K562 (cell line): ENCODE data around the gene USP13. TPM values are rescaled to one million over a fixed set of nuclear protein-coding genes. Genes with fewer than 3 reads are reported as not detected.

Experiments
- ATAC-seq: fragments of 200-7000 bp; cut with Tn5 transposase; 3 replicates; pipeline ENCODE4 v1.9.1; 2020; ENCODE audit warnings: moderate library complexity
- BruUV-seq: library from RNA; stranded (reverse); fragments of 400-500 nt; replicated peaks from 2 replicates; lab custom pipeline; 2021; lab: Mats Ljungman, UMichigan
- CTCF ChIA-PET: fragments of 300-600 bp; formaldehyde crosslinking; extraction: SDS; loops from one replicate; lab custom pipeline; 2021; ENCODE audit warnings: low intra/inter-chr PET ratio; lab: Yijun Ruan, JAX
- POLR2A ChIA-PET: fragments of 300-600, 350-650 bp; sonication (Branson Sonifier 250); formaldehyde crosslinking; extraction: SDS; loops from one replicate; lab custom pipeline; 2021; ENCODE audit warnings: antibody characterized with exemption, inconsistent platforms; lab: Yijun Ruan, JAX
- DNase-seq, 4 experiments: peaks; one replicate each; pipeline versions ENCODE4 v3.0.0 to v3.0.0-alpha.2; 2011 to 2018; ENCODE audit warnings: low spot score in 3 of 4, mixed read lengths in 3 of 4; ENCODE audit errors: extremely low read depth in 1 of 4
- FAIRE-seq: peaks from 2 replicates; lab custom pipeline; 2011; peaks lifted over from hg19 to GRCh38; lab: Jason Lieb, UNC
- H2AFZ ChIP-seq: 2 replicates; pipeline ENCODE4 v1.6.0; 2011; ENCODE audit warnings: low read depth, low read length, control low read depth, inconsistent platforms
- H3K27ac ChIP-seq: fragments of 200-600 bp; 3 replicates; pipeline ENCODE4 v1.8.0; 2011; ENCODE audit warnings: low read depth, mild to moderate bottlenecking, control low read depth, inconsistent platforms, low read length, moderate library complexity, mixed read lengths; ENCODE audit errors: extremely low read depth
- H3K27me3 ChIP-seq, 2 experiments: fragments of 300-600 bp in 1 of 2; 2 replicates in 1 of 2; 3 replicates in 1 of 2; pipeline versions ENCODE4 v1.6.0 to v1.8.0; 2011; ENCODE audit warnings: inconsistent platforms in 2 of 2, low read length in 2 of 2, mild to moderate bottlenecking in 1 of 2, mixed read lengths in 1 of 2, moderate library complexity in 1 of 2; ENCODE audit not compliant: control insufficient read depth in 2 of 2, insufficient read depth in 2 of 2
- H3K36me3 ChIP-seq: fragments of 300-600 bp; 3 replicates; pipeline ENCODE4 v1.8.0; 2011; ENCODE audit warnings: mild to moderate bottlenecking, low read length, inconsistent platforms; ENCODE audit not compliant: control insufficient read depth, insufficient read depth
- H3K4me1 ChIP-seq, 2 experiments: fragments of 200-600 bp in 1 of 2; replicated peaks in 1 of 2; 2 replicates in 1 of 2; 3 replicates in 1 of 2; pipeline versions ENCODE4 v1.5.1 to v1.8.0; 2011; ENCODE audit warnings: inconsistent platforms in 2 of 2, low read length in 2 of 2, mild to moderate bottlenecking in 1 of 2, mixed read lengths in 1 of 2, moderate library complexity in 1 of 2; ENCODE audit not compliant: control insufficient read depth in 2 of 2, insufficient read depth in 2 of 2
- H3K4me2 ChIP-seq: 2 replicates; pipeline ENCODE4 v1.6.1; 2011; ENCODE audit warnings: low read length, control low read depth, inconsistent platforms, mixed read lengths; ENCODE audit not compliant: insufficient read depth
- H3K4me3 ChIP-seq: fragments of 200-600 bp; sonication (generic), shearing (Covaris generic); 2 replicates; pipeline ENCODE4 v1.5.1; 2016; ENCODE audit warnings: control low read depth, inconsistent platforms
- H3K79me2 ChIP-seq: fragments of 200-600 bp; 3 replicates; pipeline ENCODE4 v1.8.0; 2011; ENCODE audit warnings: low read length, inconsistent platforms; ENCODE audit not compliant: control insufficient read depth, insufficient read depth
- H3K9ac ChIP-seq, 2 experiments: 2 replicates each; pipeline versions ENCODE4 v1.6.0 to v1.6.1; 2011; ENCODE audit warnings: low read depth in 2 of 2, low read length in 2 of 2, control low read depth in 1 of 2, inconsistent platforms in 1 of 2, mild to moderate bottlenecking in 1 of 2, mixed read lengths in 1 of 2; ENCODE audit not compliant: insufficient read depth in 1 of 2
- H3K9me1 ChIP-seq: one replicate; pipeline ENCODE4 v1.6.0; 2011; ENCODE audit warnings: inconsistent platforms, mild to moderate bottlenecking, low read length, moderate library complexity; ENCODE audit not compliant: control insufficient read depth, insufficient read depth
- H3K9me3 ChIP-seq: replicated peaks from 2 replicates; pipeline ENCODE4 v1.5.1; 2011; ENCODE audit warnings: low read depth, low read length, inconsistent platforms; ENCODE audit not compliant: control insufficient read depth, insufficient read depth
- H4K20me1 ChIP-seq: replicated peaks from 2 replicates; pipeline ENCODE4 v1.6.1; 2011; ENCODE audit warnings: low read length, inconsistent platforms, mixed read lengths; ENCODE audit not compliant: control insufficient read depth, insufficient read depth
- ARID3A ChIP-seq: IDR thresholded peaks from 2 replicates; pipeline ENCODE4 v1.6.1; 2012; ENCODE audit warnings: low read depth, low read length, improper control_type of control experiment, borderline replicate concordance
- CEBPZ ChIP-seq: fragments of 150-350 bp; IDR thresholded peaks from 2 replicates; pipeline ENCODE4 v1.6.1; 2014; ENCODE audit warnings: low read depth, mild to moderate bottlenecking, low read length, borderline replicate concordance
- KLF10 ChIP-seq: fragments of 250-450 bp; sonication (Bioruptor Pico); IDR thresholded peaks from 2 replicates; pipeline ENCODE4 v1.6.1; 2021; ENCODE audit warnings: matching md5 sums
- MAZ ChIP-seq, 2 experiments: fragments of 450-650 bp in 1 of 2; sonication (generic) in 1 of 2; formaldehyde crosslinking; IDR thresholded peaks in 1 of 2; conservative IDR thresholded peaks in 1 of 2; 2 replicates each; pipeline versions ENCODE4 v1.4.0 to v1.5.0; 2020; ENCODE audit warnings: mild to moderate bottlenecking in 1 of 2, missing genetic modification reagents in 1 of 2
- MCM2 ChIP-seq: fragments of 450-650 bp; IDR thresholded peaks from 2 replicates; pipeline ENCODE4 v1.6.1; 2017; ENCODE audit warnings: low read depth, mild to moderate bottlenecking
- NFRKB ChIP-seq: fragments of 450-650 bp; IDR thresholded peaks from 2 replicates; pipeline ENCODE4 v1.6.1; 2016; ENCODE audit warnings: low read depth
- NRF1 ChIP-seq, 2 experiments: fragments of 450-650 bp; IDR thresholded peaks in 1 of 2; conservative IDR thresholded peaks in 1 of 2; 2 replicates each; pipeline ENCODE4 v1.6.1; 2014; ENCODE audit warnings: mild to moderate bottlenecking in 2 of 2
- PPARD ChIP-seq: fragments of 250-450 bp; sonication (Bioruptor Pico); IDR thresholded peaks from 2 replicates; pipeline ENCODE4 v1.8.0; 2022; ENCODE audit warnings: inconsistent platforms, mild to moderate bottlenecking, moderate library complexity
- SMAD4 ChIP-seq: fragments of 250-450 bp; sonication (Bioruptor Pico); conservative IDR thresholded peaks from 2 replicates; pipeline ENCODE4 v1.8.0; 2021; ENCODE audit warnings: inconsistent platforms, mild to moderate bottlenecking, moderate library complexity
- ZNF79 ChIP-seq: fragments of 250-450 bp; sonication (Bioruptor Pico); IDR thresholded peaks from 2 replicates; pipeline ENCODE4 v1.4.0; 2020; ENCODE audit warnings: low read depth, mild to moderate bottlenecking, moderate library complexity
- in situ Hi-C: fragments of 300-500 bp; cut with MboI; formaldehyde crosslinking; loops from 4 replicates; pipeline ENCODE4 v1.15.0; 2018; ENCODE audit warnings: inconsistent platforms, mixed read lengths
- intact Hi-C: fragments of 100-400 bp; cut with micrococcal nuclease; formaldehyde crosslinking; loops from 2 replicates; pipeline ENCODE4 v1.14.2; 2022
- polyA plus RNA-seq, 8 experiments: library from polyadenylated mRNA; depleted of rRNA in 4 of 8; stranded (reverse) in 5 of 8; unstranded in 3 of 8; fragments of >200 nt; fragmentation: Nextera tagmentation in 2 of 8; fragmentation: Illumina TruSeq in 1 of 8; extraction: Ambion mirVana in 2 of 8; extraction: Trizol in 1 of 8; gene quantifications; 2 replicates each; pipeline versions ENCODE4 v1.2.1 to v1.2.3, GENCODE V29; 2011 to 2014; ENCODE audit warnings: inconsistent platforms in 1 of 8, missing spikeins in 1 of 8
- total RNA-seq, 7 experiments: library from RNA; depleted of rRNA in 6 of 7; stranded (reverse); fragments of >200 nt in 6 of 7; fragmentation: Illumina TruSeq in 2 of 7; extraction: Trizol in 2 of 7; gene quantifications; 2 replicates each; pipeline versions ENCODE4 v1.2.1 to v1.2.3, GENCODE V29; 2011 to 2021; ENCODE audit warnings: low replicate concordance in 1 of 7

USP13 gene
- total and polyA plus RNA-seq, 9 of the 15 experiments (the other 6 are each of a cell fraction or from before 2014, with no cell fraction given), result 0.11 to 2.3 (median 0.51) TPM

- H4K20me1 ChIP-seq, result no peaks in the 10 kb centered on the region; the same call in 1 of the 2 replicates
- no peak overlapping the region for H2AFZ ChIP-seq
- no peak overlapping the region for H3K9ac ChIP-seq
- no peaks in the 10 kb centered on the region for H3K9me3 ChIP-seq
- H3K79me2 ChIP-seq, result no peaks in the 10 kb centered on the region
- CTCF ChIA-PET, result no interaction called here
- H3K4me3 ChIP-seq, result no peak overlapping the region
- no peaks in the 10 kb centered on the region for H3K9me1 ChIP-seq
- intact Hi-C loops, result no loop called here
- no peak for TF ChIP-seq SMAD4 (CRISPR knock-in tag)
- TF ChIP-seq CEBPZ, result no peak
- TF ChIP-seq ZNF79 (CRISPR knock-in tag), result no peak
- TF ChIP-seq MAZ (CRISPR knock-in tag; conservative IDR thresholded peaks at IDR 0.05 in 1 of 2, IDR thresholded peaks at IDR 0.05 in 1 of 2), result no peak
- TF ChIP-seq PPARD, result no peak
- TF ChIP-seq NFRKB, result no peak
- no peak for TF ChIP-seq NRF1 (conservative IDR thresholded peaks at IDR 0.05 in 1 of 2, IDR thresholded peaks at IDR 0.05 in 1 of 2)
- no peak for TF ChIP-seq MCM2
- no peak for TF ChIP-seq KLF10 (CRISPR knock-in tag)
- no peak for TF ChIP-seq ARID3A
- TF ChIP-seq, all 486 proteins: peak for 0
- in situ Hi-C loops, result no loop called here
- BruUV-seq, result no TSS peak
- FAIRE-seq (no peak), DNase-seq (no peak), ATAC-seq (no peak)
- H3K4me1 ChIP-seq, result no peaks in the 10 kb centered on the region
- H3K27me3 ChIP-seq, result peaks cover 6 to 40% of the 10 kb centered on the region in 2 experiments
- POLR2A ChIA-PET, result no interaction called here
- H3K4me2 ChIP-seq, result no peak overlapping the region
- H3K27ac ChIP-seq, result no peak overlapping the region
- no peaks in the 10 kb centered on the region for H3K36me3 ChIP-seq
Measured at GRCh38 chr3:179735321-179735720, 82.5 kb downstream of the USP13 start.
